Mesendoderm (in vitro differentiated cells): Measurements from ENCODE around the gene MOB2.

Source experiments
- DNase-seq: peaks from one replicate; pipeline ENCODE4 v3.0.0; 2013
- H2AK5ac ChIP-seq: 2 replicates; pipeline ENCODE4 v1.6.1; 2013; ENCODE audit warnings: low read length, inconsistent platforms
- H2BK120ac ChIP-seq: 2 replicates; pipeline ENCODE4 v1.6.1; 2013; ENCODE audit warnings: low read depth, mild to moderate bottlenecking, low read length, moderate library complexity, mixed read lengths
- H2BK15ac ChIP-seq: replicated peaks from 2 replicates; pipeline ENCODE4 v1.6.1; 2013; ENCODE audit warnings: low read depth, mild to moderate bottlenecking, moderate library complexity
- H2BK5ac ChIP-seq: 2 replicates; pipeline ENCODE4 v1.6.1; 2013; ENCODE audit warnings: low read length, inconsistent platforms
- H3K18ac ChIP-seq: 2 replicates; pipeline ENCODE4 v1.6.1; 2013; ENCODE audit warnings: mild to moderate bottlenecking, low read length, mixed read lengths
- H3K23ac ChIP-seq: one replicate; pipeline ENCODE4 v1.6.1; 2013; ENCODE audit warnings: low read length
- H3K27ac ChIP-seq: 2 replicates; pipeline ENCODE4 v1.5.1; 2013; ENCODE audit warnings: low read depth, mild to moderate bottlenecking, inconsistent platforms, low read length, moderate library complexity
- H3K27me3 ChIP-seq: 2 replicates; pipeline ENCODE4 v1.6.1; 2013; ENCODE audit warnings: low read length, control low read depth, mild to moderate bottlenecking, inconsistent platforms; ENCODE audit not compliant: insufficient read depth, poor library complexity
- H3K36me3 ChIP-seq: 2 replicates; pipeline ENCODE4 v1.6.1; 2013; ENCODE audit warnings: low read length, inconsistent platforms; ENCODE audit not compliant: control insufficient read depth, insufficient read depth
- H3K4ac ChIP-seq: one replicate; pipeline ENCODE4 v1.6.1; 2013; ENCODE audit warnings: low read depth, mild to moderate bottlenecking, low read length, moderate library complexity
- H3K4me1 ChIP-seq: 2 replicates; pipeline ENCODE4 v1.6.1; 2013; ENCODE audit warnings: low read depth, low read length, inconsistent platforms; ENCODE audit not compliant: control insufficient read depth
- H3K4me2 ChIP-seq: 2 replicates; pipeline ENCODE4 v1.6.1; 2013; ENCODE audit warnings: low read length
- H3K4me3 ChIP-seq: 2 replicates; pipeline ENCODE4 v1.5.1; 2013; ENCODE audit warnings: mild to moderate bottlenecking, low read length
- H3K56ac ChIP-seq: one replicate; pipeline ENCODE4 v1.6.1; 2013; ENCODE audit warnings: low read length
- H3K79me1 ChIP-seq: 2 replicates; pipeline ENCODE4 v1.6.1; 2013; ENCODE audit warnings: low read length, inconsistent platforms
- H3K79me2 ChIP-seq: 2 replicates; pipeline ENCODE4 v1.6.1; 2013; ENCODE audit warnings: mild to moderate bottlenecking, low read length; ENCODE audit not compliant: control insufficient read depth, insufficient read depth
- H3K9ac ChIP-seq: 2 replicates; pipeline ENCODE4 v1.6.1; 2013; ENCODE audit warnings: low read length, inconsistent platforms
- H4K5ac ChIP-seq: one replicate; pipeline ENCODE4 v1.6.1; 2013; ENCODE audit warnings: low read length
- H4K8ac ChIP-seq: one replicate; pipeline ENCODE4 v1.6.1; 2013; ENCODE audit warnings: low read depth, mild to moderate bottlenecking, control low read depth, low read length, moderate library complexity
- WGBS: extraction: QIAGEN DNeasy Blood & Tissue Kit; methylation state at CpG from one replicate; pipeline ENCODE4 v1.1.7; 2013; ENCODE audit warnings: low lambda C conversion rate, missing lambda C conversion rate; ENCODE audit not compliant: insufficient coverage; ENCODE audit errors: extremely low coverage; 5-methylcytosine and 5-hydroxymethylcytosine counted together

MOB2 gene

GRCh38 chr11:1504581-1505290, 18.2 kb upstream of the MOB2 start:
- Histone ChIP-seq H3K4me1 (peaks cover 3% of the 10 kb centered on the region), H2BK5ac (no peak overlapping the region), H2AK5ac (no peak overlapping the region), H3K79me2 (peaks cover 5% of the 10 kb centered on the region), H4K8ac (no peak overlapping the region), H2BK15ac (no peak overlapping the region), H4K5ac (no peak overlapping the region), H3K36me3 (no peaks in the 10 kb centered on the region), H3K4me2 (no peak overlapping the region), H3K23ac (no peak overlapping the region), H3K79me1 (peaks cover 23% of the 10 kb centered on the region), H2BK120ac (no peak overlapping the region), H3K56ac (no peak overlapping the region), H3K27me3 (no peaks in the 10 kb centered on the region), H3K18ac (no peak overlapping the region), H3K9ac (no peak overlapping the region), H3K4ac (no peak overlapping the region), H3K4me3 (no peak overlapping the region), H3K27ac (no peak overlapping the region)
- no peak for DNase-seq
- no CpG with 5 or more reads among the region's 28 CpGs for WGBS

DNA sequence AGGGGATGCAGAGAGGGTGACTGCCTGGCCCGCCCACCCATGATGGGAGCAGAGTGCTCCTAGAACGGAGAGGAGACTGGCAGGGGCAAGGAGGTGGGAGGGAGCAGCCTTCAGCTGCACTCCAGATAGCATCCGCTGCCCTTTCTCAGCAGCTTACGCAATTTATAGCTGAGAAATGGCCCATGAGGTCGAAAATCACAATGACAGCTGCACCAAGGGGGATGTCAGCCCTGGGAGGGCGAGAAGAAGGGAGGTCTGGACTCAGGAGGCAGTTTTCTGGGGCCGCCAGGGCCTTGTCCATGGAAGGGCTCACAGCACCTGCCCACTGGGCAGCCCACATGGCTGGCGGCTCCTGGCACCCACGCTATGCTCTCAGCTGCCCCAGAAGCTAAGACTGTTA, 17.6 kb upstream of the MOB2 start:
- Histone ChIP-seq H3K4ac (no peak overlapping the region), H3K56ac (no peak overlapping the region), H3K79me1 (peaks cover 25% of the 10 kb centered on the region), H2AK5ac (no peak overlapping the region), H4K5ac (no peak overlapping the region), H2BK120ac (no peak overlapping the region), H3K23ac (no peak overlapping the region), H3K79me2 (peaks cover 5% of the 10 kb centered on the region), H2BK15ac (no peak overlapping the region), H3K4me2 (no peak overlapping the region), H4K8ac (no peak overlapping the region), H3K27ac (no peak overlapping the region), H3K18ac (no peak overlapping the region), H3K9ac (no peak overlapping the region), H3K27me3 (no peaks in the 10 kb centered on the region), H3K4me3 (no peak overlapping the region), H3K36me3 (no peaks in the 10 kb centered on the region), H2BK5ac (no peak overlapping the region), H3K4me1 (peaks cover 3% of the 10 kb centered on the region)
- no CpG with 5 or more reads among the region's 9 CpGs for WGBS
- DNase-seq, result no peak

DNA sequence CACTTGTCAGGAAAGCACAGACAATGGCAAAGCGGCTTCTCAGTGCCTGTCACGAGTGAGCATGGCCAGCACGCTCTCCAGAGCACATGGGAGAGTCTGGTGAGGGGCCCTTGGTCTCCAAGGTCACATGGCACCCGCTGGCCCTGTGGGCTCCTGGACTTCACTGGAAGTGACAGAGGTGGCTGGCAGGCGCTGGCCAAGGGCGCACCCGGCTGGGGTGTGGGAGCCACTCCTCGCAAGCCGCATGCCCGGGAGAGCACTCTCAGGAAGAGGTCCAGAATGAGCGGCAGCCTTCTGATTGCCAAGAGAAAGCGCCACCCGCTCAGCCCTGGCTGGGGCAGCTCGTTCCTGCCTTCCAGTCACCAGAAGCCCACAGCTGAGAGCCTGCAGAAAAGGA, 17.1 kb upstream of the MOB2 start:
- Histone ChIP-seq H2BK5ac (no peak overlapping the region), H4K5ac (no peak overlapping the region), H3K4me2 (no peak overlapping the region), H4K8ac (no peak overlapping the region), H2BK120ac (no peak overlapping the region), H2AK5ac (no peak overlapping the region), H3K23ac (no peak overlapping the region), H3K4me3 (no peak overlapping the region), H2BK15ac (no peak overlapping the region), H3K36me3 (no peaks in the 10 kb centered on the region), H3K9ac (no peak overlapping the region), H3K18ac (no peak overlapping the region), H3K79me1 (peaks cover 25% of the 10 kb centered on the region), H3K27me3 (no peaks in the 10 kb centered on the region), H3K79me2 (peaks cover 5% of the 10 kb centered on the region), H3K4ac (no peak overlapping the region), H3K4me1 (peaks cover 3% of the 10 kb centered on the region), H3K27ac (no peak overlapping the region), H3K56ac (no peak overlapping the region)
- no peak for DNase-seq
- WGBS, result no CpG with 5 or more reads among the region's 14 CpGs

DNA sequence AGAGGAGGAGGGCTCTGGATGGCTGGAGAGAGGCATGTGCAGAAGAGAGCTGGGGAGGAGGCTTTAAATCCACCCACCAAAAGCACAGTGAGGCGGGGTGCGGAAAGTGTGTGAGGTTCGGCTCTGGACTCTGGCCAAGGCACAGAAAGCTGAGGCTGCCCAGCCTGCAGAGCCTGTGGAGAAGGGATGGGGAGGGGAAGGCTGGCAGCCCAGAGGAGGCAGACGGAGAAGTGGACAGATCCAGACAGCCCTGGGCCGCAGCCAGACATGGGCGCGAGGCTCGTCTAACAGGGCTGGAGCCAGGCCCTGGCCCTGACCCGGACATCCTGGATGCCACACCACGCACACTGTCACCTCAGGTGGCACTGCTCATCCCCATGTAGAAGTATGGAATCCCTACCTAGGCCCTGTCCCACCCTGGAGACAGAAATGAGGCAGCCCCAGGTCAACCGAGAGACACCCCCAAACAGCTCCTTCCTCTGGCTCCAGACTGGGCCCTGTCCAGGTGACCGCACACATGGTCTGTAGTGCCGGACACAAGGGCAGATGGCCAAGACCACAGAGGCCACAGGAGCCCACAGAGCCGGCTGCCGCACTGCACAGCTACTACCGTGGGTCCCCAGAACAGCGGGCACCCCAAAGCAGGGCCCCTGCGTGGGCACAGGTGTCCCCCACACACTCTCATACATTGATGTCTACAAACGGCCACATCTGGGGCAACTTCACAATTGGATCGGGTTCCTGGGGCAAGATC, 16.6 kb upstream of the MOB2 start:
- H3K36me3 ChIP-seq, result no peaks in the 10 kb centered on the region
- H4K5ac ChIP-seq, result no peak overlapping the region
- H2AK5ac ChIP-seq, result no peak overlapping the region
- no peak overlapping the region for H3K56ac ChIP-seq
- no peak overlapping the region for H4K8ac ChIP-seq
- no peak overlapping the region for H3K23ac ChIP-seq
- peaks cover 5% of the 10 kb centered on the region for H3K79me2 ChIP-seq
- no peak overlapping the region for H3K4me2 ChIP-seq
- WGBS, result no CpG with 5 or more reads among the region's 20 CpGs
- no peak overlapping the region for H2BK120ac ChIP-seq
- H3K27ac ChIP-seq, result no peak overlapping the region
- peaks cover 22% of the 10 kb centered on the region for H3K79me1 ChIP-seq
- no peak overlapping the region for H3K9ac ChIP-seq
- H2BK15ac ChIP-seq, result no peak overlapping the region
- H3K4me1 ChIP-seq, result peaks cover 3% of the 10 kb centered on the region
- H3K27me3 ChIP-seq, result no peaks in the 10 kb centered on the region
- H3K4me3 ChIP-seq, result no peak overlapping the region
- no peak overlapping the region for H3K4ac ChIP-seq
- no peak overlapping the region for H3K18ac ChIP-seq
- H2BK5ac ChIP-seq, result no peak overlapping the region
- DNase-seq, result no peak

GRCh38 chr11:1502168-1502953, 15.8 kb upstream of the MOB2 start:
- Histone ChIP-seq H2BK5ac (no peak overlapping the region), H3K4ac (no peak overlapping the region), H2AK5ac (no peak overlapping the region), H3K36me3 (no peaks in the 10 kb centered on the region), H3K27ac (no peak overlapping the region), H2BK15ac (no peak overlapping the region), H3K4me2 (no peak overlapping the region), H3K79me2 (peaks cover 5% of the 10 kb centered on the region), H3K23ac (no peak overlapping the region), H3K27me3 (no peaks in the 10 kb centered on the region), H3K4me3 (no peak overlapping the region), H3K56ac (no peak overlapping the region), H3K9ac (no peak overlapping the region), H4K8ac (no peak overlapping the region), H3K4me1 (peaks cover 2% of the 10 kb centered on the region), H4K5ac (no peak overlapping the region), H2BK120ac (no peak overlapping the region), H3K79me1 (peaks cover 22% of the 10 kb centered on the region), H3K18ac (no peak overlapping the region)
- no CpG with 5 or more reads among the region's 24 CpGs for WGBS
- DNase-seq, result no peak
